ENCODE results near the gene GINM1.

DNA sequence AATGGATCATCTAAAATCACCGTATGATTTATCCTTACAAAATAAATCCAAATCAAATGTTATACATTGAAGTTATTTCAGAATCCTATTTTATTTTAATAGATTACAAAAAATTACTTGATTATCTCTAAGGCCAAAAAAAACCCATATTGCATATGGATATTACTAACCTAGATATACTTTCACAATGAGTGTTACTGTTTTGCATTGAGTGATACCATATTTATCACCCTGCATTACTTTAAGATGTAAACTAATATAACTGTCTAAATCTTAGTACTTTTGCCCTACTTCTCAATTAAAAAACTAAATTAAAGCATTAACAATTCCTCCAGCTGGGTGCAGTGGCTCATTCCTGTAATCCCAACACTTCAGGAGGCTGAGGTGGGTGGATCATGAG lies 31.4 kb upstream of the GINM1 start:
- no peak for TF ChIP-seq POLR2AphosphoS5 (IDR thresholded peaks at IDR 0.05)
- TF ChIP-seq, protein P1, sequence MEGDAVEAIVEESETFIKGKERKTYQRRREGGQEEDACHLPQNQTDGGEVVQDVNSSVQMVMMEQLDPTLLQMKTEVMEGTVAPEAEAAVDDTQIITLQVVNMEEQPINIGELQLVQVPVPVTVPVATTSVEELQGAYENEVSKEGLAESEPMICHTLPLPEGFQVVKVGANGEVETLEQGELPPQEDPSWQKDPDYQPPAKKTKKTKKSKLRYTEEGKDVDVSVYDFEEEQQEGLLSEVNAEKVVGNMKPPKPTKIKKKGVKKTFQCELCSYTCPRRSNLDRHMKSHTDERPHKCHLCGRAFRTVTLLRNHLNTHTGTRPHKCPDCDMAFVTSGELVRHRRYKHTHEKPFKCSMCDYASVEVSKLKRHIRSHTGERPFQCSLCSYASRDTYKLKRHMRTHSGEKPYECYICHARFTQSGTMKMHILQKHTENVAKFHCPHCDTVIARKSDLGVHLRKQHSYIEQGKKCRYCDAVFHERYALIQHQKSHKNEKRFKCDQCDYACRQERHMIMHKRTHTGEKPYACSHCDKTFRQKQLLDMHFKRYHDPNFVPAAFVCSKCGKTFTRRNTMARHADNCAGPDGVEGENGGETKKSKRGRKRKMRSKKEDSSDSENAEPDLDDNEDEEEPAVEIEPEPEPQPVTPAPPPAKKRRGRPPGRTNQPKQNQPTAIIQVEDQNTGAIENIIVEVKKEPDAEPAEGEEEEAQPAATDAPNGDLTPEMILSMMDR (IDR thresholded peaks at IDR 0.05) = no peak
- TF ChIP-seq POLR2A (IDR thresholded peaks at IDR 0.05) = no peak
- no peak for TF ChIP-seq EP300 (IDR thresholded peaks at IDR 0.05)

Data from stomach (tissue), 4 donors.